Middle frontal gyrus (tissue), 1 donor: ENCODE results near the gene MAP3K20.
"Not testable (repeated sequence)": the region's sequence is repeated elsewhere in the genome, so short reads cannot be mapped to it uniquely, and the experiment has no call there.

ENCODE experiments used
- DNase-seq: peaks from one replicate; pipeline ENCODE4 v3.0.0-alpha.2; 2015; ENCODE audit warnings: low spot score; ENCODE audit errors: extremely low spot score

MAP3K20 gene

DNA sequence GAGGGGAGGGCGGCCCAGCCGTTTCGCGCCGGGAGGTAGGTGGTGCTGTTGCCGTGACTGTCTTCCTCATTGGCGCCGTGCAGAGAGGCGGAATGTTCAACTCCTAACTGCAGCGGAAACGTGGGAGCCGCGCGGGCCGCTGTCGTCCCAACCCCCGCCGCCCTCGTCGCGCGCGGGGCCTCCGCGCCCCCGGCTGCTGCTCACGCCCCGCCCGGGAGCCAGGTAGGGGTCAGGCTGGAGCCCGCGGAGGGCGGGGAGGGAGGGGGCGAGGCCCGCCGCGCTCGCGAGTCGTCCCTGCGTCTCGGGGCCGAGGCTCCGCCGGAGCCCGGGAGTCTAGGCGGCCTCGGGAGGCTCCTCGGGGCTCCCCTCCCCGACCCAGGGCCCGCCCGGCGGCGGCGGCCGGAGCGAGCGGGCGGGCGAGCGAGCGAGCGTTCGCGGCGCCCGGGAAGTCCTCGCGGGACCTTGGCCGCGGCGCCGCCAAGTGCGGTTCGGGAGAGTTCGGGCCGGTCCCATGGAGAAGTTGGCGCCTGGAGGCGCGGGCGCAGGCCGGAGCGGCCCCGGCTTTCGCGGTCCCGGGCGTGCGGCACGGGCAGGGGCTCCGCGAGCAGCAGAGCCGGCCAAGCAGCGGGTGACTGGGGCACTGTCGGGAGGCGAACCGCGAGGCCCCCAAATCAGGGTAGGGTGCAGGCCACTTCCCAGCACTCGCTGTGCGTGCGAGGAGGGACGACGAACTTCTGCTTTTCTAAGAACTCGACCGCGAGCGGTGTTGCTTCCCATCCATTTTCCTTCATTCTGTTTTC is at the start of gene MAP3K20:
MAP3K20 (plus strand) TSS at position 66 of the 800 bp plus-strand sequence. CDS start 15,186 bp downstream, outside the sequence.
- DNase-seq = no peak

DNA sequence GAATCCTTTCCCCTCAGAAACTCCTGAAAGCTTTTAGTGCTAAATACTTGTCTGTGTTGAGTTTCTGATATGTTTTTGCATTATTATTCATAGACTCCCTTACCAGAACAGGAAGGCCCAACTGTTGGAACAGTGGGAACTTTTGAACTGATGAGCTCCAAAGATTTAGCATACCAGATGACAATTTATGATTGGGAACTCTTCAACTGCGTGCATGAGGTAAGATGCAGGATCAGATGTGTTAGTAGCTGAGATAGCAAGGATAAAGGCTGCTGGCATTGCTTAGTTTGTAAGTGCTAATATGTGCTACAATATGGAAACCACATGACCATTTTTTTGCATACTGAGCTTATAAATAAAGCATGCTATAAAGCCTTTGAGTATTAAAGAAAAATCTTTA is 49.2 kb upstream of the MAP3K20 start:
- no peak for DNase-seq

DNA sequence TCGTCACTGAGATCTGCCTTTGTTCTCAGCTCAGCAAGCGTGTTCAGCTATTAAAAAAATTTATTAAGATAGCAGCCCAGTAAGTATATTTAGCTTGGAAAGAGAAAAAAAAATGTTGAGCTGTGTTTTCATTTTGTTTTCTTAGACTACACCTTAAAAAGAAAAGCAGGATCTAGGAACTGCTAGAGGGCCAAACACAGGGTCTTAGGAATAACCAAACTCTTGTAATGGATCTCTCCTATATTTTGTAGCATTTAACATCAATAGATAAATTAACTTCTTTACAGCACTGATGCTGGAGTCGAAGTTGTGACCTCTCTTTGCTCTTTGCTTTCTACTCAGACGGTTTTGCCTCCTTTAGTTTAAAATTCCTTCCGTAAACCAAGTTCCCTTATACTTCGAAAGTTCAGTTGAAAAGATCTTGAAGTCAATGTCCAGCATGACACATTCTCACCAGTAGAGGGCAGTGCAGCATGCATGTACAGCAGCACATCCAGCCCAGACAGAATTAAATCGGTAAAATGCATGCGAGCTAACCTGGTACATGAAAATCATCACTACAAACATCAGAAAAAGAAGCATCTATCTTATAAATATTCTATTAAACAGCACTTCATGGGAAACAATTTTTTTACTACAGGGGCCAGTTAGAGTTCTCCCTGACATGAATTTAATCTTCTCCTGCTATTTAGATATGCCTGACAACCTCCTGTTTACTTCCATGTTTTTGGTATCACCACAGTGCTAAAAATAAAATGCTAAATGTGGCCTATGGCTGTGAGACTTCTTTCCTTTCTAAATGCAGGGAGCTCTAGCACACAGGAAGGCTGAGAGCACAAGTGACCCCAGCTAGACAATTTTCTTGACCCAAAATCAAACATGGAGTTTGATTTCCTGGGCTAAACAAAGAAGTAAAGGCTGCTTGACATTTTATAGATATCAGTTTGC is 48.2 kb upstream of the MAP3K20 start:
- peak; percentile 79 for DNase-seq

DNA sequence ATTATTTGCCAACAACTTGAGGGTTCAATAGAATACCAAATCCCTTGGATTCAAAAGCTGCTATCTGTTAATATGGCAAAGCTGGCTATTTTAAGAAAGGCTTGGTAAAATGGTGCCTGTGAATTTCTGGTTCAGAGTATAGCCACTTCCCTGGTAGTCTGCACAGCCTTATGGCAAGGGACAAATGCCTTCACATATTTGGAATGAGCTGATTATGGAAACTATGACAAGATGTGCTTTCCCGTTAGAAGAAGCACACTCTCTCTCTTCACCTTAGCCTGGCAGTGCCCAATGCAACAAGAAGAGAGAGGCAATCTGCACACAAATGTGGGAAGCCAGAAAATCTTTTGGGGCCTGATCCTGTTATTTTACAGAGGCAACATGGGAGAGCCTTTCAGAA is 47.5 kb upstream of the MAP3K20 start:
- DNase-seq = no peak

DNA sequence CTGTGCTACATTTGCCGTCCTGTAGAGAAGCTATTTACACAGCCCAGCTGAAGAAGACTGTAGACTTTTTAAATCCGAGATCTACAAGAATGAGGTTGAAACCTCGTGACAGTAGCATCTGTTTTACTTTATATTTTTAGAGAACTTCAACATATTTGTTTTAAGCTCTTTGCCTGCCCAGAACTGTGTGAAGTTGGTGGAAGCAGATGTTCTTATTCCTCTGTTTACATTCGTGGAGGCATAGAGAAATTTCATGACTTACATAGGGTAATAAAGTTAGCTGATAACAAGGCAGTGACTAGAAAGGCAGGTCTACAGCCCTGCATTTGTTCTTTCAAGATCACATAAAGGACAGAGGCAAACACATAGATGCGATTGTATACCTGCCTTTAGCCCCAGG is 47.0 kb upstream of the MAP3K20 start:
- peak; percentile 45 for DNase-seq

GRCh38 chr2:173030561-173031490 is 44.8 kb upstream of the MAP3K20 start:
- no peak for DNase-seq

DNA sequence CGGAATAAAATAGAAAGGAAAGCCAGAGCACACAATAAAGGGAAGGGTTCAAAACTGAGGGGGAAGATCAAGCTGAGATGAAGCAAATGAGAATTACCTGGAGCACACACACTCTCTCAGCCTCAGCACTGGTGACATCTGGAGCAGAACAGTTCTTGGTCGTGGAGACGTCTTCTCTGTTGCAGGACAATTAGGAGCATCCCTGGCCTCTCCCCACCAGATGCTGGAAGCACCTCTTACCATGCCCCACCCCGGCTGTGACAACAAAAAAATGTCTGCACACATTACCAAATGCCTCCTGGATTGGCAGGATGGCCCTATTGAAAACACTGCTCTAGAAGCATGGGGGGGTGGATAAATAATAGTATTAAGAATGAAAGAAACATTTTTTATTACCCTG is 43.6 kb upstream of the MAP3K20 start:
- DNase-seq = no peak

DNA sequence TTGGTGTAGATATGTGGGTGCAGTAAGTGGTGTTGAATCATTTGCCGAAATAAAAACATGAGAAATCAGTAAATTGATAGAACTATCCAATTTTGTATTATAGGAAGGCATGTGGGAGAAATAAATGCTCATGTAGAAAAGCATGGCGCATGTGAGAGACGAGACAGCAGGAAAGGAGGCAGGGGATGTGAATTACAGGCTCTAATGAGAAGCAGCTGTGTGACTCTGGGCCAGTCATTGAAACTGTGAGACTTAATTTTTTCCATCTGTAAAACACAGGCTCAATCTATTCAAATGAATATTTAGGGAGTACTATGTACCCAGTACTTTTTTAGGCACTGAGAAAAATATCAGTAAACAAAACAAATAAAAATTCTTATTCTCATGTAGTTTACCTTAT is 42.6 kb upstream of the MAP3K20 start:
- no peak for DNase-seq

DNA sequence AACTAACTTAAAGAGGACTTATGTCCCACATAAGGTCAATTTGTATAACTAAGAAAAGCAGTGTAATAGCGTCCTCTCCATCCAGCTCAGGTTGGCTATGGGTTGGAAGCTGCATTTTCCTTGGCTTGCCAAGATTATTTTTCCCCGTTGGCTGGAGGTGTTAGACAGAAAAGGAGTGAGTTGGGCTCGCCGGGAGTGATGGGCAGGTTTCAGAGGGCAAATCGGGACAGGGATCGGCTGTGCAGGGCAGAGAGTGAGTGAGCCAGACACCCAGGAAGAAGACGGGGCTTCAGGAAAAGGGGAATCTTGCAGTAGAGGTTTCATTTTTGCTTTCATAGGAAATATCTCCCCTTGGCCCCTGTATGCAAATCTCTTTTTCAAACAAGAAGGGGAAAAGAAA is 41.5 kb upstream of the MAP3K20 start:
- DNase-seq = no peak

GRCh38 chr2:173037245-173038120 is 38.2 kb upstream of the MAP3K20 start:
- no peak for DNase-seq

- not testable (repeated sequence) for DNase-seq
These were observed 37.4 kb upstream of the MAP3K20 start for GRCh38 chr2:173038257-173038656.

DNA sequence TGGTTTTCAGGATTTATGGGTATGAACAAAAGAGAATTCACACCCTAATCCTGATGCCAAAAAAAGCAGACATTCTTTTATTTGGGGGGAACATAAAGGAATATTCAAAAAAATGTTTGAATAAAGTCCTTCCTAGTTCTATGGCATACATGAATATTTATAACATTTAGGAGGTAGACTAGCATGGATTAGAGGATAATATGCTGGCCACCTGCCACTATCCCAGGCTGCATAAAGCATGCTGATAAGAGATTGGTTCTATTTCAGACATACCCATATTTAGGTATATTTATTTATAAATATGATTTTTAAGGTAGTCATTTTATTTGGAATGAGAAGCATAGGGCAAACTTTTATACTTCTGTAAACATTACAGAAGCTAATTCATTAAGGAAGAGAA is 34.9 kb upstream of the MAP3K20 start:
- DNase-seq = no peak

- DNase-seq = no peak
These were observed 32.2 kb upstream of the MAP3K20 start for GRCh38 chr2:173043476-173043875.

GRCh38 chr2:173043897-173044519 is 31.6 kb upstream of the MAP3K20 start:
- no peak for DNase-seq

- DNase-seq = no peak
These were observed 31.0 kb upstream of the MAP3K20 start for GRCh38 chr2:173044686-173045085.

DNA sequence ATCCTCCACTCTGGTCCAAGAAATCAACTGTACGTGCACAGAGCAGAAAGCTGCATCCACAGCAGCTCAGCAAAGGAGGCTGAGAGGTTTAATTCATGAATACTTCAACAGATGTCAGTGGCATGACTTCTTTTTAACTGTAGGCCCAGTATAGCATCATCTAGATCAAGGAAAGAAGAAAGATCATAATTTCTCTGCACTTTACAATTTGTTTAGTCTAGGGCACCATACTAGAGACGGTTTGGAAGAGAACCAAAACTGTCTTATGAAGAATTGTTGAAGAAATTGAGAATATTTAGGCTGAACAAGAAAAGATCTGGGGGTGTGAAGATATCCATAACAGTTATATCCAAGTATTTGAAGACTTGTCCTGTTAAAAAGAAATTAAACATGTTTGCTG is 30.5 kb upstream of the MAP3K20 start:
- no peak for DNase-seq

DNA sequence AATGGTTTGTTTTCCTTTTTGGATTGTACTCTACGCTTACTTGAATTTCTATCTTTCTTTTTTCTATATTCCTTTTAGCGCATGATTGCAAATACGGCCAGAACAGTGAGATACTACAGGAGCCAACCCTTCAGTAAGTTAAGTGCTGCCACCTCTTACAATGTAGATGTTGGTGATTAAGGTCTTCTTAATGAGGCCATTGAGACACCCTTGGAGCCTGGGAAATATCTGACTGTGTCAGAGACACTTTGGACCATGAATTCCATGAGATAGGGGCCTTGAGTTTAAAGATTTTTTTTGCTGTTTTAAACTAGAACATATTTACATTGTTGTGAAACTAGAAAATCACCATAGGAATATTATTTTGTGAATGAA is 27.1 kb upstream of the MAP3K20 start:
- DNase-seq = no peak

- DNase-seq = no peak
These were observed 26.6 kb upstream of the MAP3K20 start for GRCh38 chr2:173048897-173049661.

- no peak for DNase-seq
These were observed 25.8 kb upstream of the MAP3K20 start for GRCh38 chr2:173049831-173050230.
